Common myeloid progenitor, CD34-positive (primary cell): ENCODE data around the gene KRT39.
"Not testable (repeated sequence)": the region's sequence is repeated elsewhere in the genome, so short reads cannot be mapped to it uniquely, and the experiment has no call there.

ENCODE experiments used
- CTCF ChIA-PET: fragments of 350-600 bp; sonication (Branson Sonifier 250); formaldehyde crosslinking; loops from one replicate; lab custom pipeline; 2021; ENCODE audit warnings: antibody characterized with exemption; lab: Charles Lee
- POLR2A ChIA-PET: fragments of 350-600 bp; sonication (Branson Sonifier 250); formaldehyde crosslinking; loops from one replicate; lab custom pipeline; 2021; ENCODE audit warnings: antibody characterized with exemption; lab: Charles Lee
- DNase-seq, 3 donors: peaks; one replicate each; pipeline versions ENCODE4 v3.0.0 to v3.0.0-alpha.2; 2013
- H3K27ac ChIP-seq, 2 experiments: 1 replicate in 1 of 2; 2 replicates in 1 of 2; pipeline ENCODE4 v1.7.0; 2013; ENCODE audit warnings: inconsistent platforms in 2 of 2, low read length in 2 of 2, mild to moderate bottlenecking in 2 of 2, low read depth in 1 of 2, moderate library complexity in 1 of 2; ENCODE audit not compliant: severe bottlenecking in 2 of 2, insufficient read depth in 1 of 2, poor library complexity in 1 of 2
- H3K27me3 ChIP-seq, 5 experiments: replicated peaks in 2 of 5; 1 replicate in 3 of 5; 2 replicates in 2 of 5; pipeline versions ENCODE4 v1.6.1 to v1.7.0; 2013; ENCODE audit warnings: low read length in 4 of 5, mild to moderate bottlenecking in 2 of 5, moderate library complexity in 2 of 5, inconsistent platforms in 1 of 5; ENCODE audit not compliant: insufficient read depth in 5 of 5, control insufficient read depth in 4 of 5
- H3K36me3 ChIP-seq, 4 experiments: 1 replicate in 2 of 4; 2 replicates in 2 of 4; pipeline versions ENCODE4 v1.6.1 to v1.7.0; 2013; ENCODE audit warnings: low read length in 3 of 4, control low read depth in 1 of 4, mild to moderate bottlenecking in 1 of 4; ENCODE audit not compliant: control insufficient read depth in 4 of 4, insufficient read depth in 4 of 4
- H3K4me1 ChIP-seq, 4 experiments: 1 replicate in 3 of 4; 2 replicates in 1 of 4; pipeline versions ENCODE4 v1.6.1 to v1.7.1; 2013; ENCODE audit warnings: low read length in 3 of 4, mild to moderate bottlenecking in 3 of 4, control low read depth in 1 of 4, inconsistent platforms in 1 of 4, moderate library complexity in 1 of 4; ENCODE audit not compliant: control insufficient read depth in 4 of 4, insufficient read depth in 4 of 4; ENCODE audit errors: control extremely low read depth in 1 of 4
- H3K4me3 ChIP-seq, 7 experiments: 1 replicate in 4 of 7; 2 replicates in 3 of 7; pipeline versions ENCODE4 v1.5.1 to v1.7.0; 2013; ENCODE audit warnings: mild to moderate bottlenecking in 7 of 7, low read length in 6 of 7, moderate library complexity in 6 of 7, inconsistent platforms in 2 of 7, low read depth in 2 of 7, control low read depth in 1 of 7; ENCODE audit not compliant: insufficient read depth in 4 of 7, control insufficient read depth in 1 of 7; ENCODE audit errors: extremely low read depth in 1 of 7
- H3K9me3 ChIP-seq, 5 experiments: 1 replicate in 4 of 5; 2 replicates in 1 of 5; pipeline versions ENCODE4 v1.6.1 to v1.7.1; 2013; ENCODE audit warnings: low read length in 4 of 5, mild to moderate bottlenecking in 2 of 5, inconsistent platforms in 1 of 5, low read depth in 1 of 5, moderate library complexity in 1 of 5; ENCODE audit not compliant: control insufficient read depth in 4 of 5, insufficient read depth in 2 of 5; ENCODE audit errors: control extremely low read depth in 1 of 5
- WGBS: methylation state at CpG from one replicate; pipeline ENCODE4 v1.1.5; 2013; ENCODE audit not compliant: insufficient coverage; 5-methylcytosine and 5-hydroxymethylcytosine counted together

The KRT39 gene

DNA sequence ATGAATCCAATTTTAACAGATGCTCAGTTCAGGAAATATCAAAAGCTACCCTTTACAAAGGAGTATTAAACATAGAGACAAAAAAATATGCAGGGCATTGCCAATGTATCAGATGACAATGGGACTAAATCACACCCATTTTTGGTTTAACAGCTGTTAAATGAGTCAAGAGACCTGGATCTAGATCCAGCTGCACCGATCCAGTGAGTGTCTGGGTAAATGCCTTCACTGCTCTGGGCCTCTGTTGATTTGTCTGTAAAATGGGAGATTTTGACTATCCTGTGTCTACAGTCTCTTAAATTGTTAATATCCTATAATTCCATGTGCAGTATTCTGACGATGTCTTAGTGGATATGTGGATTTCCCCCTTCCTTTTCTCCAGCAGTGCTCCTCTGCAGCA, 45.7 kb downstream of the KRT39 start:
- Histone ChIP-seq H3K27ac (no peak overlapping the region), H3K9me3 (no peaks in the 10 kb centered on the region), H3K4me3 (no peak overlapping the region), H3K4me1 (no peaks in the 10 kb centered on the region), H3K27me3 (peaks cover 0 to 12% (median 3%) of the 10 kb centered on the region in 5 experiments), H3K36me3 (no peaks in the 10 kb centered on the region)
- POLR2A ChIA-PET = no interaction called here
- CTCF ChIA-PET = interaction anchor here (1.1 to 2.2 kb wide), 2 partner anchors 10 to 402 kb away, joined by 3 to 5 read pairs; no protein-coding TSS in a partner anchor
- WGBS = no CpG with 5 or more reads among the region's 2 CpGs
- DNase-seq = no peak

DNA sequence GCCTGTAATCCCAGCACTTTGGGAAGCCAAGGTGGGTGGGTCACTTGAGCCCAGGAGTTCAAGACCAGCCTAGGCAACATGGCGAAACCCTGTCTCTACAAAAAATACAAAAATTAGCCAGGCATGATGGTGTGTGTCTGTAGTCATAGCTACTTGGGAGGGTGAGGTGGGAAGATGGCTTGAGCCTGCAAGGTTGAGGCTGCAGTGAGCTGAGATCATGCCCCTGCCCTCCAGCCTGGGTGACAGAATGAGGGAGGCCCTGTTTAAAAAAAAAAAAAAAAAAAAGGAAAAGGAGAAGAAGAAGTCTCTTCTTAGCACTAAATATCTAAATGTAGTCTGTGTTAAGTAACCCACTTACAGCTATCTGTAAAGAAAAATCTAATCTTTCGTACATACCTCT, 49.6 kb downstream of the KRT39 start:
- not testable (repeated sequence) for H3K27me3 ChIP-seq, H3K4me1 ChIP-seq, H3K4me3 ChIP-seq, H3K27ac ChIP-seq, H3K9me3 ChIP-seq, DNase-seq, H3K36me3 ChIP-seq
- no CpG with 5 or more reads among the region's 2 CpGs for WGBS
- CTCF ChIA-PET = interaction anchor here (0.7 to 1.2 kb wide), 3 partner anchors 15 to 431 kb away, joined by 3 to 5 read pairs (median 3); no protein-coding TSS in a partner anchor
- POLR2A ChIA-PET = interaction anchor here (0.6 kb wide), 1 partner anchor 714 kb away, joined by 7 read pairs; no protein-coding TSS in a partner anchor

DNA sequence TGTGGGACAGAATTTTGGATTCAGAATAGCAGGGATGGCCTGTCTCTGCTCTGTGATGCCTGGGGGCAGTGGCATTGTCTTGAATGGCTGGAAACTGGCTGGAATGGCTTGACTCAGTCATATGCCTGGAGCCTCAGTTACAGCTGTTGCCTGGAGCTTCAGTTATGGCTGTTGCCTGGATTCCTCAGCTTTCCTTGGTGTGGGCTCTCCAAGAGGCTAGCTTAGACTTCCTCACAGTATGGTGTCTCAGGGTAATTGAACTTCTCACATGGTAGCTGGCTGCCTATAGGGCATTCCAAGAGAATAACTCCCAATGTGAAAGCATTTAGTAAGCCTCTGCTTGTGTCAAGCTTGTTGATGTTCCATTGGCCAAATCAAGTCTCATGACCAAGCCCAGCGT, 50.4 kb downstream of the KRT39 start:
- DNase-seq = no peak
- ChIA-PET CTCF (interaction anchor here (1.2 to 1.6 kb wide), 2 partner anchors 16 to 744 kb away, joined by 3 to 4 read pairs; no protein-coding TSS in a partner anchor), POLR2A (no interaction called here)
- H3K27ac ChIP-seq = no peak overlapping the region
- H3K27me3 ChIP-seq = no peaks in the 10 kb centered on the region
- peaks cover 0 to 6% (median 0%) of the 10 kb centered on the region in 4 experiments for H3K4me1 ChIP-seq
- H3K9me3 ChIP-seq = no peaks in the 10 kb centered on the region
- no peaks in the 10 kb centered on the region for H3K36me3 ChIP-seq
- WGBS = 20% methylated on average over 1 of the region's 1 CpG
- no peak overlapping the region for H3K4me3 ChIP-seq

DNA sequence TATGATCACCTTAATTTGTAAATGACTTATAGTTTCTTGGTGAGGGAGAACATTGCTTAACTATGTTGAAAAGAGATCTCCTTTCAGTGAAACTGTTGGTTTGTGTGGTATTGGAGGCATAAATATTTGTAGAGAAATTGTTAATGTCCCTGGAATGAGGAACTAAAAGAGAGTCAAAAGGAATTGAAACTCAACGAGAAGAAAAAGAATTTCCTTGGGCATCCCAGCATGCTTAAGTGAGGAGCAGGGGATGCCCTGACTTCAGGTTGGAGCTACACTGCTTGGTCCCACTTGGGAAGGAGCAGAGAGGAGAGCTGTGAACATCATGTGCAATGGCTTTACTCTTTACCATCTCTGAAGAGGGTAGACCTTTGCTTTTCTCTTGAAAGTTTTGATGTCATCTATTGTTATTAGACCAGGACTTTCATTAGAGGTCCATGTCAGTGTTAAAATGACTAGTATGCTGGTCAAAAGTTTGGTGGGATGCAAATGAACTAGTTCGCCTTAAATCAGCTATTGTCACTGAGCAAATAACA, 51.0 kb downstream of the KRT39 start:
- H3K36me3 ChIP-seq = no peaks in the 10 kb centered on the region
- H3K4me1 ChIP-seq = peaks cover 0 to 6% (median 0%) of the 10 kb centered on the region in 4 experiments
- no peak for DNase-seq
- ChIA-PET POLR2A (no interaction called here), CTCF (interaction anchor here (1.0 to 1.6 kb wide), 3 partner anchors 16 to 744 kb away, joined by 3 to 4 read pairs (median 3); no protein-coding TSS in a partner anchor)
- H3K27ac ChIP-seq = no peak overlapping the region
- no peaks in the 10 kb centered on the region for H3K9me3 ChIP-seq
- WGBS = 0% methylated on average over 1 of the region's 2 CpGs
- H3K4me3 ChIP-seq = no peak overlapping the region
- H3K27me3 ChIP-seq = no peaks in the 10 kb centered on the region

DNA sequence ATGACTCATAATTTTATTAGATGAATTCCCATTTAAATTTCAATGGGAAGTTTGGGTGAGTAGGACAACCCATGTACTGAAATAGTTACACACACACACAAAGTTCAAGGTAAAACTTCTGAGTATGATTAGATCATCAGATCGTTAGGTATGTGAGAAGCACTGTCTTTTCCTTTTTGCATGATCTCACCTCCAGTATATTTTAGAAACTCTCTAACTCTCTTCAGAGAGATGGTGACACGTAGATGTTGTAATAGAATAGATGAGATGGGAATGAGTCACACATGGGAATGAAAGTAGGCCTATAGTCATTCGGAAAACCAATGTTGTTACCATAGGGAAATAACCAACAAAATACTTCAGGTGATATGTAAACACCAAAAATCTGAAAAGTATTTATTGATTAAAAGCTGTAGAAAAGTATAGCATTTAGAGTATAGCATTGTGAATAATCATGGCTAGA, 51.5 kb downstream of the KRT39 start:
- CTCF ChIA-PET = interaction anchor here (1.0 to 1.6 kb wide), 2 partner anchors 408 to 745 kb away, joined by 3 to 4 read pairs; no protein-coding TSS in a partner anchor
- Histone ChIP-seq H3K36me3 (no peaks in the 10 kb centered on the region), H3K4me3 (no peak overlapping the region), H3K27ac (no peak overlapping the region), H3K27me3 (no peaks in the 10 kb centered on the region), H3K9me3 (no peaks in the 10 kb centered on the region), H3K4me1 (peaks cover 0 to 6% (median 0%) of the 10 kb centered on the region in 4 experiments)
- no peak for DNase-seq
- no CpG with 5 or more reads among the region's 3 CpGs for WGBS
- POLR2A ChIA-PET = no interaction called here

DNA sequence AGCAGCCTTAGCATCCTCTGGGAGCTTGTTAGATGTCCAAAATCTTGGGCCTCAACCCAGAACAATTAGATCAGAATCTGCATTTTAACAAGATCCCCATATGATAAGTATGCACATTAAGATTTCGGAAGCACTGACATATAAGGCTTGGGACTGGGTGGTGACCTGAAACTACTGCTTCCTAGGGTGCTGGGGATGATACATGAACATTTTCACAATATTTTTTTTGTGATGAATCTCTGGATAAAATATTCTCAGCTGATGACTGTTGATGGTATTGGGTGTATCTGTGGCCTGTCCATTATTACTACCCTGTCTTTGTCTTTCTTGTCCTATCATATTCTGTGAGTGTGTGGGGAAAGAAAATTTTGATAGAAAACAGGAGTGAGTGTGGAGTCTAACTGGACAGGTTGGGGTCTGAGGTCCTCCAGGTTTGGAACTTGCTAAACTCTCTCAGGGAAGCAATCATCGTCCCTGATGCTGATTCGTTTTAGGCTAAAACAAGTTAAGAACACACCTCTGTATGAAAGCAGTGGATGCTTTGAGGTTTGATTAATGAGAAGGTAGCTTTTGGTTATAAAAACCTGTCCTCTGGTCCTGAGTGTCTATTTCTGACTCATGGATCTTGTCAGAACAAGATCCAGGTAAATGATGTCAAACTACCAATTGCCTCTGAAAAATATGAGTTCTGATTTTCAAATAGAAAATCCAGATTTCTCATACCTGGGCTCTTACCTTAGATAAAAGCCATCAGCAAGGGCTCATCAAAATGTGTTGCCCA, 52.5 kb downstream of the KRT39 start:
- ChIA-PET CTCF (no interaction called here), POLR2A (no interaction called here)
- H3K4me1 ChIP-seq = peaks cover 0 to 6% (median 0%) of the 10 kb centered on the region in 4 experiments
- no peak for DNase-seq
- H3K27ac ChIP-seq = no peak overlapping the region
- H3K4me3 ChIP-seq = no peak overlapping the region
- H3K27me3 ChIP-seq = no peaks in the 10 kb centered on the region
- WGBS = 100% methylated on average over 2 of the region's 3 CpGs
- H3K36me3 ChIP-seq = no peaks in the 10 kb centered on the region
- no peaks in the 10 kb centered on the region for H3K9me3 ChIP-seq
